ENCODE results near the gene TTC28. TPM values are rescaled to one million over a fixed set of nuclear protein-coding genes. Genes with fewer than 3 reads are reported as not detected.
"Not testable (repeated sequence)": the region's sequence is repeated elsewhere in the genome, so short reads cannot be mapped to it uniquely, and the experiment has no call there.

The TTC28 gene
- polyA plus RNA-seq (14.8 and 18.4 TPM in 2 replicates), polyA minus RNA-seq (166 and 218 TPM in 2 replicates)

DNA sequence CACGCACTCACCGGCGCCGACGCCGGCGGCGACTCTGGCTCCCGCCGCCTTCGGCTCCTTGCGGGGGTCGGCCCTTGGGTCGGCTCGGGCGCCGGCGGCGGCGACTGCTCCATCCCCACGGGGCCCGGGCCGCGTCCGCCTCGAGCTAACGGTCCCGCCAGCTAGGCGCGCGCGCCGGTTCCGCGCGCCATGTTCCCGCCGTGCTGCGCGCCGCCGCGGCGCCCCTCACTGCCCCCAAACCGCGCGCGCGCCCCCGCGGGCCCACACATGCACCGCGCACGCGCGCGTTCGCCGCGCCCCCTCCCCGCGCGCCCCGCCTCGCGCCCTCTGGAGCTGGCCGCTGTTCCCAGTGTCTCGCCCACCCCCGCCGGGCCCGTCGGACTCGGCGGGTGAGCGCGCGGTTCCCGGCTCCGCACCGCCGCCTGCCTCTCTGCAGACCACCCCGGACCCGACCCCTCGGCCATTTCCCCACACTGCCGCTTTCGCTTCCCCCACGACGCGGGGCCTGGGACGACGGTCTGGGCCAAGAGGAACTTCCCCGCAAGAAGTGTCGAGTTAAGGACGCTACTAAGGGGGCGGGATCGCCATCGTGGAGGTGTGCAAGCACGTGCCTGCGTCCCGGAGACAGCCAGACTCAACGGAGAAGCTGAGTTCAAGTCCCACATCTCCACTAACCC lies at the start of gene TTC28:
TSS of gene TTC28 (minus strand) at position 230 of the 677 bp plus-strand sequence. CDS start at position 113, 117 bp downstream.
- not testable (repeated sequence) for H3K27me3 ChIP-seq (ENCODE audit: insufficient read depth, low read depth, low read length); H3K4me2 ChIP-seq (ENCODE audit: low read length); H4K20me1 ChIP-seq (ENCODE audit: insufficient read depth); H3K9me2 ChIP-seq (ENCODE audit: insufficient read depth, low read length); H3F3A ChIP-seq (ENCODE audit: insufficient read depth, low read length, poor library complexity, severe bottlenecking); H3K9me3 ChIP-seq (ENCODE audit: low read length); H3K36me3 ChIP-seq (ENCODE audit: insufficient read depth, low read length)
- Histone ChIP-seq H2AFZ (ENCODE audit: low read depth, low read length) (peak within 1 kb of the TSS; percentile 73), H3K9ac (ENCODE audit: low read length) (peak within 1 kb of the TSS; percentile 73), H3K27ac (ENCODE audit: low read length) (peak within 1 kb of the TSS; percentile 20), H3K4me3 (ENCODE audit: low read length) (peak within 1 kb of the TSS; percentile 83), H3K79me2 (replicated peaks; ENCODE audit: insufficient read depth, low read length) (peaks cover 16% of the 10 kb centered on the region)
- TF ChIP-seq EP300 (conservative IDR thresholded peaks at IDR 0.05; ENCODE audit: poor library complexity, severe bottlenecking) = peak; percentile 48
- TF ChIP-seq MXI1 (conservative IDR thresholded peaks at IDR 0.05; ENCODE audit: poor library complexity, severe bottlenecking) = peak; percentile 20
- TF ChIP-seq POLR2AphosphoS5 (IDR thresholded peaks at IDR 0.05) = peak; percentile 47

DNA sequence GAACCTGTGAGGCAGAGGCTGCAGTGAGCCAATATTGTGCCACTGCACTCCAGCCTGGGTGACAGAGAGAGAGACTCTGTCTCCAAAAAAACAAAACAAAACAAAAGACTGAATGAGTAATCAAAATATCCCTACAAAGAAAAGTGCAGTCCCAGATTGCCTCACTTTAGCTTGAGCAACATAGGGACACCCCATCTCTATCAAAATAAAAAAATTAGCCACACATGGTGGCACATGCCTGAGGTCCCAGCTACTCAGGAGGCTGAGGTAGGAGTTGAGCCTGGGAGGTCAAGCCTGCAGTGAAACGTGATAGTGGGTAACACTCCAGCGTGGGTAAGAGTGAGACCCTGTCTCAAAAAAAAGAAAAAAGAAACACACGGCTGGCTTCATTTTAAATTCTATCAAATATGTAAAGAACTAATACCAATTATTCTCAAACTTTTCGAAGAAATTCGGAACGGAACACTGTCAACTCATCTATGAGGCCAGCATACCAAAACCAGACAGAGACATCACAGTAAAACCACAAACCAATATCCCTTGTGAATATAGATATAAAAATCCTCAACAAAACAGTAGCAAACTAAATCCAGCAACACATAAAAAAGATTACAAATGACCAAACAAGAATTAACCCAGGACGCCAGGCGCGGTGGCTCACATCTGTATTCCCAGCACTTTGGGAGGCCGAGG lies 49.1 kb upstream of the TTC28 start:
- no peaks in the 10 kb centered on the region for H3K36me3 ChIP-seq (ENCODE audit: insufficient read depth, low read length)
- no peaks in the 10 kb centered on the region for H3K27me3 ChIP-seq (ENCODE audit: insufficient read depth, low read depth, low read length)
- H4K20me1 ChIP-seq (ENCODE audit: insufficient read depth) = no peaks in the 10 kb centered on the region
- H3F3A ChIP-seq (ENCODE audit: insufficient read depth, low read length, poor library complexity, severe bottlenecking) = no peaks in the 10 kb centered on the region
- no peak overlapping the region for H3K4me3 ChIP-seq (ENCODE audit: low read length)
- H3K9me2 ChIP-seq (ENCODE audit: insufficient read depth, low read length) = no peaks in the 10 kb centered on the region
- H3K79me2 ChIP-seq (replicated peaks; ENCODE audit: insufficient read depth, low read length) = no peaks in the 10 kb centered on the region
- TF ChIP-seq, protein P1, sequence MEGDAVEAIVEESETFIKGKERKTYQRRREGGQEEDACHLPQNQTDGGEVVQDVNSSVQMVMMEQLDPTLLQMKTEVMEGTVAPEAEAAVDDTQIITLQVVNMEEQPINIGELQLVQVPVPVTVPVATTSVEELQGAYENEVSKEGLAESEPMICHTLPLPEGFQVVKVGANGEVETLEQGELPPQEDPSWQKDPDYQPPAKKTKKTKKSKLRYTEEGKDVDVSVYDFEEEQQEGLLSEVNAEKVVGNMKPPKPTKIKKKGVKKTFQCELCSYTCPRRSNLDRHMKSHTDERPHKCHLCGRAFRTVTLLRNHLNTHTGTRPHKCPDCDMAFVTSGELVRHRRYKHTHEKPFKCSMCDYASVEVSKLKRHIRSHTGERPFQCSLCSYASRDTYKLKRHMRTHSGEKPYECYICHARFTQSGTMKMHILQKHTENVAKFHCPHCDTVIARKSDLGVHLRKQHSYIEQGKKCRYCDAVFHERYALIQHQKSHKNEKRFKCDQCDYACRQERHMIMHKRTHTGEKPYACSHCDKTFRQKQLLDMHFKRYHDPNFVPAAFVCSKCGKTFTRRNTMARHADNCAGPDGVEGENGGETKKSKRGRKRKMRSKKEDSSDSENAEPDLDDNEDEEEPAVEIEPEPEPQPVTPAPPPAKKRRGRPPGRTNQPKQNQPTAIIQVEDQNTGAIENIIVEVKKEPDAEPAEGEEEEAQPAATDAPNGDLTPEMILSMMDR (IDR thresholded peaks at IDR 0.05; ENCODE audit: poor library complexity, severe bottlenecking) = no peak
- TF ChIP-seq RAD21 (conservative IDR thresholded peaks at IDR 0.05) (no peak), TAF1 (IDR thresholded peaks at IDR 0.05; ENCODE audit: low read depth) (no peak), POLR2AphosphoS5 (IDR thresholded peaks at IDR 0.05) (no peak), MXI1 (conservative IDR thresholded peaks at IDR 0.05; ENCODE audit: poor library complexity, severe bottlenecking) (no peak)
- TF ChIP-seq, protein P2, sequence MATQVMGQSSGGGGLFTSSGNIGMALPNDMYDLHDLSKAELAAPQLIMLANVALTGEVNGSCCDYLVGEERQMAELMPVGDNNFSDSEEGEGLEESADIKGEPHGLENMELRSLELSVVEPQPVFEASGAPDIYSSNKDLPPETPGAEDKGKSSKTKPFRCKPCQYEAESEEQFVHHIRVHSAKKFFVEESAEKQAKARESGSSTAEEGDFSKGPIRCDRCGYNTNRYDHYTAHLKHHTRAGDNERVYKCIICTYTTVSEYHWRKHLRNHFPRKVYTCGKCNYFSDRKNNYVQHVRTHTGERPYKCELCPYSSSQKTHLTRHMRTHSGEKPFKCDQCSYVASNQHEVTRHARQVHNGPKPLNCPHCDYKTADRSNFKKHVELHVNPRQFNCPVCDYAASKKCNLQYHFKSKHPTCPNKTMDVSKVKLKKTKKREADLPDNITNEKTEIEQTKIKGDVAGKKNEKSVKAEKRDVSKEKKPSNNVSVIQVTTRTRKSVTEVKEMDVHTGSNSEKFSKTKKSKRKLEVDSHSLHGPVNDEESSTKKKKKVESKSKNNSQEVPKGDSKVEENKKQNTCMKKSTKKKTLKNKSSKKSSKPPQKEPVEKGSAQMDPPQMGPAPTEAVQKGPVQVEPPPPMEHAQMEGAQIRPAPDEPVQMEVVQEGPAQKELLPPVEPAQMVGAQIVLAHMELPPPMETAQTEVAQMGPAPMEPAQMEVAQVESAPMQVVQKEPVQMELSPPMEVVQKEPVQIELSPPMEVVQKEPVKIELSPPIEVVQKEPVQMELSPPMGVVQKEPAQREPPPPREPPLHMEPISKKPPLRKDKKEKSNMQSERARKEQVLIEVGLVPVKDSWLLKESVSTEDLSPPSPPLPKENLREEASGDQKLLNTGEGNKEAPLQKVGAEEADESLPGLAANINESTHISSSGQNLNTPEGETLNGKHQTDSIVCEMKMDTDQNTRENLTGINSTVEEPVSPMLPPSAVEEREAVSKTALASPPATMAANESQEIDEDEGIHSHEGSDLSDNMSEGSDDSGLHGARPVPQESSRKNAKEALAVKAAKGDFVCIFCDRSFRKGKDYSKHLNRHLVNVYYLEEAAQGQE (IDR thresholded peaks at IDR 0.05; ENCODE audit: borderline replicate concordance) = no peak
- no peak overlapping the region for H3K27ac ChIP-seq (ENCODE audit: low read length)
- H3K9ac ChIP-seq (ENCODE audit: low read length) = no peak overlapping the region
- H3K4me2 ChIP-seq (ENCODE audit: low read length) = no peak overlapping the region
- H3K9me3 ChIP-seq (ENCODE audit: low read length) = no peaks in the 10 kb centered on the region
- H2AFZ ChIP-seq (ENCODE audit: low read depth, low read length) = no peak overlapping the region

Data from neural cell (in vitro differentiated cells).